Measurements from ENCODE around the gene RAB19.

Gene RAB19

GRCh38 chr7:140476698-140477261 is 72.9 kb downstream of the RAB19 start:
- in situ Hi-C loops (cut with HindIII; ENCODE audit: low pct_unique_long_range_greater_than_20kb, low sequenced_read_pairs), result no loop called here
- no peak for TF ChIP-seq JUND (IDR thresholded peaks at IDR 0.05; ENCODE audit: low read depth)
- DNase-seq (ENCODE audit: low read depth in 1 of 2, low spot score in 1 of 2), result no peak
